Esophagus (tissue), 2 donors: Measurements from ENCODE around the gene MAN1C1. TPM values are rescaled to one million over a fixed set of nuclear protein-coding genes. Genes with fewer than 3 reads are reported as not detected.

ENCODE experiments used
- H3K27ac ChIP-seq, 2 donors: one replicate each; pipeline ENCODE4 v1.5.1; 2013; ENCODE audit warnings: low read depth in 2 of 2, mild to moderate bottlenecking in 2 of 2, inconsistent platforms in 1 of 2, low read length in 1 of 2, moderate library complexity in 1 of 2
- H3K27me3 ChIP-seq, 2 donors: one replicate each; pipeline ENCODE4 v1.6.1; 2013; ENCODE audit warnings: low read length in 2 of 2, control low read depth in 1 of 2, mild to moderate bottlenecking in 1 of 2; ENCODE audit not compliant: insufficient read depth in 2 of 2, control insufficient read depth in 1 of 2
- H3K36me3 ChIP-seq, 2 donors: one replicate each; pipeline ENCODE4 v1.6.1; 2013; ENCODE audit warnings: low read length in 1 of 2; ENCODE audit not compliant: control insufficient read depth in 2 of 2, insufficient read depth in 2 of 2
- H3K4me1 ChIP-seq, 2 donors: one replicate each; pipeline ENCODE4 v1.6.1; 2013; ENCODE audit warnings: low read length in 1 of 2; ENCODE audit not compliant: control insufficient read depth in 2 of 2, insufficient read depth in 2 of 2
- H3K4me3 ChIP-seq, 2 donors: one replicate each; pipeline ENCODE4 v1.5.1; 2013; ENCODE audit warnings: low read length in 2 of 2, mild to moderate bottlenecking in 2 of 2, low read depth in 1 of 2, moderate library complexity in 1 of 2
- H3K9me3 ChIP-seq, 2 donors: one replicate each; pipeline ENCODE4 v1.6.1; 2013; ENCODE audit warnings: mild to moderate bottlenecking in 2 of 2, low read depth in 1 of 2, low read length in 1 of 2, moderate library complexity in 1 of 2; ENCODE audit not compliant: control insufficient read depth in 2 of 2, insufficient read depth in 1 of 2
- WGBS, 2 donors: extraction: QIAGEN DNeasy Blood & Tissue Kit; methylation state at CpG; one replicate each; pipeline ENCODE4 v1.1.7; 2013; 5-methylcytosine and 5-hydroxymethylcytosine counted together
- polyA plus RNA-seq, 2 donors: library from polyadenylated mRNA; stranded (reverse); fragments of 200-250 nt; gene quantifications; one replicate each; pipeline ENCODE4 v1.2.3, GENCODE V29; 2013
- donor health status: healthy with polysubstance abuse.
- donor health status: Bipolar disorder and iron deficiency.

The MAN1C1 gene
- polyA plus RNA-seq, 2 donors, result 2.4 to 3.7 TPM

DNA sequence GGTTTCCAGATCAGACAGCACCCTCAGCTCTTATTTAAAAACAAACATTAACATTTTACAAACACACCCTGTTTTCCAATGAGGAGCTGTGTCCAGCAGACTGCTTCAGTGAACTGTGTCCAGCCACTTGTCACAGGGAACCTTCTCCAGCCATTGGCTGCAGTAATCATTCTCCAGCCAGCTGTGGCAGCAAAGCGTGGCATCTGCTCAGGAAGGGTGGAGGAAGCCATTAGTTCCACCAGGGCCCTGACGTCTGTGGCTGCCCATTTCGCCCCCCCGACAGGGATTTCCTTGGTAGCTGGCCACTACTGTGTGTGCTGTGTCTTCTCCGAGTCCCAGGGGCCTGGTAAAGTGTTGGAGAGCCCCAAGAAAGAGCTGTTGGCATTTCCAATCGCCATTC lies 120.5 kb downstream of the MAN1C1 start:
- Histone ChIP-seq H3K36me3 (peaks cover 0 to 2% of the 10 kb centered on the region in 2 donors), H3K27ac (no peak overlapping the region), H3K27me3 (no peaks in the 10 kb centered on the region), H3K4me1 (peaks cover 2 to 17% of the 10 kb centered on the region in 2 donors), H3K4me3 (no peak overlapping the region), H3K9me3 (no peaks in the 10 kb centered on the region)
- 70% methylated on average over 6 of the region's 6 CpGs for WGBS, 2 donors

GRCh38 chr1:25738499-25738898 lies 121.9 kb downstream of the MAN1C1 start:
- H3K9me3 ChIP-seq, result no peaks in the 10 kb centered on the region
- no peaks in the 10 kb centered on the region for H3K27me3 ChIP-seq
- 90 to 91% methylated on average over 2 of the region's 2 CpGs for WGBS, 2 donors
- H3K36me3 ChIP-seq, result no peaks in the 10 kb centered on the region
- no peak overlapping the region for H3K27ac ChIP-seq
- H3K4me3 ChIP-seq, result no peak overlapping the region
- peaks cover 5 to 21% of the 10 kb centered on the region in 2 donors for H3K4me1 ChIP-seq

DNA sequence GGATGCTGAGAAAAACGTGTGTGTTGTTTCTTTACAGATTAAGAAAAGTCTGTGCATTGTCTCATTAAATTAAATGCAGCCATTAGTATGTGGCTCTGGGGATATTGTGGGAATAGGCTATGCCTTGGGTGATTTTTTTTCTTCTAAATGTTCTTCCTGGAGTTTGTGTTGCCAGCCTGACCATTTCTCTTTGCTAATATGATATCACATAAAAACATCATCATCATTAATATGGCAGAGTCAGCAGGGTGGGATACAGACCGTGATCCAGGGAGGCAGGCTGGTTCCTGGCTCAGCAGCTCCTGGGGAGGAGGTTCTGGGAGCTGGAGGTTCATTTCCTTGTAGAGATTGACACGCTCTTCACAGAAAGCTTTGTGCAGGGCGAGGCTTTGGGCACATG lies 122.8 kb downstream of the MAN1C1 start:
- Histone ChIP-seq H3K27me3 (no peaks in the 10 kb centered on the region), H3K9me3 (no peaks in the 10 kb centered on the region), H3K4me3 (no peak overlapping the region), H3K36me3 (no peaks in the 10 kb centered on the region), H3K27ac (no peak overlapping the region), H3K4me1 (peaks cover 7 to 27% of the 10 kb centered on the region in 2 donors)
- 58 to 73% methylated on average over 4 of the region's 4 CpGs for WGBS, 2 donors

DNA sequence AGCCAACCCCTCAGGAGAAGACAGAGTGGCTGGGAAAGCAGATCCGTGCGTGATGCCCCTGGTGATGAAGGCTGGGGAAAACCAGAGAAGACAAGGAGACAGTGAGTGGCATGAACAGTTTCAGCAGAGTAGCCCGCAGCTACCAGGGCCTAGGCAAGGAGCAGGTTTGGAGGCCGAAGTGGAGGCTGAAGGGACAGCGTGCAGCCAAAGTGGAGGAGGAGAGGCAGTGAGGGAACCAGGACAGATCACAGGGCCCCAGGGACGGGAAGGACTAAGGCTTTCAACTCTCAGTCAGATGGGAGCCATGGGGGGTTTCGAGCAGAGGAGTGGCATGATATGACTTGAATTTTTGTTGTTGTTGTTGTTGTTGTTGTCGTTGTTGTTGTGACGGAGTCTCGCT lies 123.5 kb downstream of the MAN1C1 start:
- 94 to 95% methylated on average over 10 of the region's 10 CpGs for WGBS, 2 donors
- no peaks in the 10 kb centered on the region for H3K27me3 ChIP-seq
- no peaks in the 10 kb centered on the region for H3K36me3 ChIP-seq
- no peak overlapping the region for H3K27ac ChIP-seq
- H3K9me3 ChIP-seq, result no peaks in the 10 kb centered on the region
- H3K4me3 ChIP-seq, result no peak overlapping the region
- H3K4me1 ChIP-seq, result peaks cover 7 to 24% of the 10 kb centered on the region in 2 donors

DNA sequence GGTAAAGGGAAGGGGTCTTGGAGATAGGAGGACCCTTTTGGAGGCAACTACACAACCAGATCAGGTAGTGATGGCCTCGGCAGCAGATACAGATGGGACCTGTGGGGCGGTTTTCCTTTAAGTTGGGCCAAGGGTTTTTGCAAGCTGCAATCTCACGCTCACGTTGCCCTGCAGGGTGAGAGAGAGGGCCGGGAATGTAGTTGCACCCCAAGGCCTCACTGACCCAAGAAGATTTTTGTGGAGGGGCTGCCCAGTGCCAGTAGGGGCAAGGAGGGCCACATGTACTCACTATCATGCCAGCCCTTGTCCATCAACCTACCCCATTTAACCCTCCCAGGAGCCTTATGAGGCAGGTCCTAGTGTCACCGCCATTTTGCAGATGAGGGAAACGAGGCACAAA lies 125.7 kb downstream of the MAN1C1 start:
- Histone ChIP-seq H3K4me1 (peaks cover 6 to 16% of the 10 kb centered on the region in 2 donors), H3K36me3 (no peaks in the 10 kb centered on the region), H3K4me3 (no peak overlapping the region), H3K9me3 (no peaks in the 10 kb centered on the region), H3K27ac (peak overlapping the region in 1 of 2 donors; percentile 72), H3K27me3 (no peaks in the 10 kb centered on the region)
- WGBS, 2 donors, result 94 to 95% methylated on average over 7 of the region's 7 CpGs

- Histone ChIP-seq H3K4me1 (peaks cover 8 to 25% of the 10 kb centered on the region in 2 donors), H3K27ac (peak overlapping the region; percentile 72 to 88), H3K9me3 (no peaks in the 10 kb centered on the region), H3K27me3 (no peaks in the 10 kb centered on the region), H3K36me3 (no peaks in the 10 kb centered on the region), H3K4me3 (no peak overlapping the region)
- 57 to 60% methylated on average over 17 of the region's 17 CpGs for WGBS, 2 donors
Observed at GRCh38 chr1:25743164-25744139, 126.9 kb downstream of the MAN1C1 start.

DNA sequence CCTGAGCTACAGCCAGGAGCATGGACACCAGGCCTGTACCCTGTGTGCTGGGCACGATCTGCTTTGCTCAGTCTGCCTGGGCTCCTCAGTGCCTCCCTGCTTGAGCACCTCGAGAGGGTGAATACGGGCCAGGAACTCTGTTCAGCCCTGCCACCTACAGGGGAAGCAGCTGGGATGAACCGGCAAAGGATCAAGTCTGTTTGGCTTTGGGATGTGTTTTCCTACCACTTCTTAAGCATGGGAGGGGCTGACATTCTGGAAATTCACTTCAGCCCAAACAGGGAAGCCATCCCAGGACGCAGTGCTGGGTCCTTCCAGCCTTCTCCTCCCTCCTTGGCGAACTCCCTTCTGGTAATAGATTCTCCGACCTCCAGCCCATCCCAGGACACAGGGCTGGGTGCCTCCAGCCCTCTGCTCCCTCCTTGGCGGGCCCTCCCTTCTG lies 127.6 kb downstream of the MAN1C1 start:
- no peaks in the 10 kb centered on the region for H3K9me3 ChIP-seq
- peak overlapping the region; percentile 72 to 88 for H3K27ac ChIP-seq
- 24 to 33% methylated on average over 8 of the region's 8 CpGs for WGBS, 2 donors
- H3K36me3 ChIP-seq, result no peaks in the 10 kb centered on the region
- H3K4me1 ChIP-seq, result peaks cover 12 to 25% of the 10 kb centered on the region in 2 donors
- no peaks in the 10 kb centered on the region for H3K27me3 ChIP-seq
- no peak overlapping the region for H3K4me3 ChIP-seq

DNA sequence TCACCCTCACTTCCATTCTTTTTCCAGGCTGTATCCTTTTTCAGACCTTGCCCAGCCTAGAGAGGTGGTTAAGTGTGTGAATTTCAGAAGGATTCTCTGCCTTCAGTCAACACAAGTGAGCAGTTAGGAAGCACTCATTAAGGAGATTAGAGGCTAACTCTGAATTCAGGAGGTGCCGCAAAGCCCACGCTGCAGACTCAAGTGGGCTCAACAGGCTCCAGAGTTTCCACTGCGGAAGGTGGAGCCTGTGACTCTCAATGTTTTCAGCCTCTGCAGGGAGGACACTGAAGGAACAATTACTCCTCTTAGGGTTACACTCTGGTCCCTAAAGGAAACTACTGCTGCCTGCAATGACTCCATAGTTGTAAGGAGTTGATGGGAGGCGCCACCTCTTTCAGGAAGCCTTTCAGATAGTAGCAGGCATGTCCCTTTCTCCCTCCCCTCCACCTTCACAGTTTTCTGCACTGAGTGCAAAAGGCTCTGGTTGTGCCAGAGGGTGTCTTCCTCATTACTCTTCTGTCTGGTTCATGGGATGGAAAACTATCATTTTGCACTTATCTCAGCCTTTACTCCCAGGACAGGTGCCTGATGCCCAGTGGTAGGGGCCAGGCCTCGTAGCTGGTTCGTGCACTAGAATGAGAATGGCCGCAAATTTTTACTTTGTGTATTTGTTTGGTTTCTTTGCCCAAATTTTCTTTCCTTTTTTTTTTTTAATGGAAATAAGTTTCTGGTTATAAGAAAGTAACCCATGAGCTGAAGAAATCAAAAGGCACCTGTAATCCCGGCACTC lies 128.2 kb downstream of the MAN1C1 start:
- H3K36me3 ChIP-seq, result no peaks in the 10 kb centered on the region
- H3K4me3 ChIP-seq, result no peak overlapping the region
- H3K4me1 ChIP-seq, result peaks cover 12 to 27% of the 10 kb centered on the region in 2 donors
- peak overlapping the region; percentile 44 to 88 for H3K27ac ChIP-seq
- no peaks in the 10 kb centered on the region for H3K27me3 ChIP-seq
- WGBS, 2 donors, result 89 to 91% methylated on average over 8 of the region's 8 CpGs
- H3K9me3 ChIP-seq, result no peaks in the 10 kb centered on the region

GRCh38 chr1:25746299-25747045 lies 129.9 kb downstream of the MAN1C1 start:
- H3K27me3 ChIP-seq, result no peaks in the 10 kb centered on the region
- H3K4me1 ChIP-seq, result peaks cover 12 to 24% of the 10 kb centered on the region in 2 donors
- no peaks in the 10 kb centered on the region for H3K36me3 ChIP-seq
- 91 to 94% methylated on average over 22 of the region's 22 CpGs for WGBS, 2 donors
- no peak overlapping the region for H3K27ac ChIP-seq
- H3K9me3 ChIP-seq, result no peaks in the 10 kb centered on the region
- no peak overlapping the region for H3K4me3 ChIP-seq
